Hematopoietic multipotent progenitor cell treated with erythropoietin and hydrocortisone succinate and interleukin-3 and kit ligand, for 17 days (in vitro differentiated cells): ENCODE measurements around the gene NOSIP.
A peak's percentile ranks its signal among the peaks of the same experiment; 100 is the strongest.
"Not testable (repeated sequence)": the region's sequence is repeated elsewhere in the genome, so short reads cannot be mapped to it uniquely, and the experiment has no call there.

Experiments
- DNase-seq: peaks from one replicate; pipeline ENCODE4 v3.0.0-alpha.2; 2015; ENCODE audit warnings: low spot score

The NOSIP gene, protein sequence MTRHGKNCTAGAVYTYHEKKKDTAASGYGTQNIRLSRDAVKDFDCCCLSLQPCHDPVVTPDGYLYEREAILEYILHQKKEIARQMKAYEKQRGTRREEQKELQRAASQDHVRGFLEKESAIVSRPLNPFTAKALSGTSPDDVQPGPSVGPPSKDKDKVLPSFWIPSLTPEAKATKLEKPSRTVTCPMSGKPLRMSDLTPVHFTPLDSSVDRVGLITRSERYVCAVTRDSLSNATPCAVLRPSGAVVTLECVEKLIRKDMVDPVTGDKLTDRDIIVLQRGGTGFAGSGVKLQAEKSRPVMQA

DNA sequence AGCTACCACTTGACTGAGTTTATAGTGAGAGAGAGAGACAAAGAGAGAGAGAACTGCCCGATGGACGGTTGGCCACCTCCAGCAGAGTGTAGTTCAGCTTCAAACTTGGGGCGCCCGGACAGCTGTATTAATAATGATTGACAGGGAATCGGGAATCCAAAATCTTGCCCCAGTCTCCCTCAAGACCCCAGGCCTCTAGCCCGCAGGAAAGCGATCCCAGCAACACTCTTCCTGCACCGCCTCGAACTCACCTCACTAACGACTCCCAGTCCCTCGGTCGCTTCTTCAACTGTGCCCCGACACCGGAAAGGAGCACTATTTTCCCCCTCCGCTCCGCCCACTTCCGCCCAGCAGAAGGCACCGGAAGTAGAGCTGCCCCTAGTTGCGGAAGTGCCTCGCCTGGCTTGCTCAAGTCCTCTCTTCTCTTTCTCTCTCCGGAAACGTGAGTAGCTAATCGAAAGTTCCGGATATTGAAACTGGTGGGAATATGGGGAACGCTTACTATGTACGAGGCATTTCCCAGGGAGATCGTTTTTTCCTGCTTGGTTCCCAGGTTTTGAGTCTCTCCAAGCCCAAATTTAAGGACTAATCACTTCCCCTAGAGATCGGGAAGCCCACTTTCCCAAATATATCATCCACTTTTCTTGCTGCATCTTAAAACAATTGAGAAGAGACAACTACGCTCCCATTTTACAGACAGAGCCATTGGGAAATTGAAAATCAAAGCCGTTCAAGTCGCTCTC, at the start of gene NOSIP:
Gene NOSIP (minus strand): TSS at position 293 of the 743 bp plus-strand sequence. CDS start 19,865 bp downstream, outside the sequence.
- peak; percentile 99 for DNase-seq

GRCh38 chr19:49629659-49630058, 49.3 kb upstream of the NOSIP start:
- DNase-seq: no peak

DNA sequence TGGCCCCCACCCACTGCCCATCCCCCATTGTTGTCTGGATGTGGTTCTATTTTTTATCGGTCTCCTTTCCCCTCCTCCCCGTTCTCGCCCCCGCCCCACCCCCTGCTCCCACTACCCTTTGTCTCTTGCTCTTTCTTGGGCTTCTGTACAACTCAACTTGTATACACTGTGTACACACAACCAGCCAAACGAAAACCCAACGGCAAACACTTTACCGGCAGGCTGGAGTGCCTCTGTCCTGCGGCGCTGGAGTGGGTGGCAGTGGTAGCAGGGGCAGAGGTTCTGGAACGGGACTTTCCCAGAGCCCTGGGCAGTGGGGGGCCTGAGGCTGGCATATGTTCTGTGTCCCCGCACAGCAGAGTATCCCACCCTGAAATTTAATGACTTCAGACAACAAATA, 45.9 kb upstream of the NOSIP start:
- DNase-seq: no peak

DNA sequence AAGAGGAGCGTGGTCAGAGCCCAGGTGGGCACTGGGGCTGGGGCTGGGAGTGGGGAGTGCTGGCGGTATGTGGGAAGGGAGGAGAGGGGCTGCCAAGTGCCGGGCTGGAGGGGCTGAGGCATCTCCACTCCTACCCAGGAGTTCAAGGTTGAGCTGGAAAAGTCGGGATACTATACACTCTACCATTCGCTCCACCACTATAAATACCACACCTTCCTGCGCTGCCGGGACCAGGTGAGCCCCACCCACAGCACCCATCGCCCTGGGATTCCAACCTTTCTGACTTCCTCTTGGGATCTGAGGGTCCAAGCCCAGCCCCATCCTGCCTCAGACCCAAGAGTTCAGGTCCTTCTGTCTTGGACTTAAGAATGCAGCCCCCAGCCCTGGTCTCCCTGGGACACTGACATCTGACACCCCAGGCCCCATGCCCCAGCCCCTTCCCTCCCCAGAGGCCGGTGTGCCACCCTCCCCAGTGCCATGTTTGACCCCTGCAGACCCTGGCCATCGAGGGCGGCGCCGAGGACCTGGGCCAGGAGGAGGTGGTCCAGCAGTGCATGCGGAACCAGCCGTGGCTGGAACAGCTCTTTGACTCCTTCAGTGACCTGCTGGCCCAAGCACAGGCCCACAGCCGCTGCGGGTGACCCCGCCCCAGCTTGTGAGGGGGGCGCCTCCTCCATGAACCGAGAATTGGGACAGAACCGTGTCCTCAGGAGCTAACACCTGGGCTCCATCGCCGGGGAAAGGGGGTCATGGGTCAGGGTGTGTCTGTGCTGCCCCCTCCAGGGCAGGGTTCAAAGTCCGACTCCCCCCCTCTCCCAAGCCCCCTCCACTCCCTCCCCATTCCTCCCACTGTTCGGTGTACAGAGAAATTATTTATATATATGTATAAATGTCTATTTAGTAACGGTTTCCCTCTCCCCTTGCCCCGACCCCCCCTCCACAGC, 44.9 kb upstream of the NOSIP start:
- no peak for DNase-seq

- DNase-seq: not testable (repeated sequence)
Observed at GRCh38 chr19:49617860-49618259, 37.5 kb upstream of the NOSIP start.

DNA sequence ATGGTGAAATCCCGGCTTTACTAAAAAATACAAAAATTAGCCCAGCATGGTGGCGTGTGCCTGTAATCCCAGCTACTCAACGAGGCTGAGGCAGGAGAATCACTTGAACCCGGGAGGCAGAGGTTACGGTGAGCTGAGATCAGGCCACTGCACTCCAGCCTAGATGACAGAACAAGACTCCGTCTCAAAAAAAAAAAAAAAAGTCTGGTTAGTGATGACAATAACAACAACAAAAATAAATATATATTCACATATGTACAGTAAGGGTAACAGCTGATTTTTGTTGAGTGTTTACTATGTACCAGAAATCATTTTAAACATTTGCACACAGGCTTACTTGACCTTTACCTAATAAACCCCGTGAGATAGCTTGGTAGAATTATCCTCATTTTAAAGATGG, 36.6 kb upstream of the NOSIP start:
- DNase-seq: no peak

- no peak for DNase-seq
Observed at GRCh38 chr19:49616532-49616931, 36.2 kb upstream of the NOSIP start.

- DNase-seq: no peak
Observed at GRCh38 chr19:49615861-49616260, 35.5 kb upstream of the NOSIP start.

DNA sequence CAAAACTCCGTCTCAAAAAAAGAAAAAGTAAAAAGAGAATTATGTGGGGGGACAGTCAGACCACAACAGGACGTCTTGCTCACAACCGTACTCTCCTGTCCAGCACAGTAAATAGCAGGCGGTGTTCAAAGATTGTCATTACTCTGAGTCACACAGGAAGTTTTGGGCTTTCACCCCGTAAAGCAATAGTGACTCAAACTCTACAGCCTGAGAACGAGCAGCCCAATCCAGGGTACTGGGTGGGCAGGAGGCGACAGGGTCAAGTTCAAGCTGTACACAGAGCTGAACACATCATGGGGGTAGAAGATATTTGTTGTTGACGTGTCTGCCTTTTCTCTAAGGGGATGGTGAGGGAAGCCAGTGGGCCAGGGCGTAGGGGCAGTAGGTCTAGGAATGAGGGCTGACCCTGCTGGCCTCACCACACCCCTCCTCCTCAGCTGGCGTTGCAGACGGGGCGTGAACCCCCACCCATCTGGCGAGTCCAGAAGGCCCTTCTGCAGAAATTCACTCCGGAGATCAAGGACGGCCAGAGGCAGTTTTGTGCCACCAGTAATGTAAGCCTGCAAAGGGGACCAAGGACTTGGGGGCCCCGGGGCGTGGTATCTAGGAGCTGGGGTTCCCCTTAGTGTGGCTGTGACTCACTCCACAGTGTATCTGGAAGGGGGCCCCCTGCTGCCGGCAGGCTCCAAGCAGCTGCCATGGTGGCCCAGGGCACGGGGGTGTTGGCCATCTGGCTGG, 33.9 kb upstream of the NOSIP start:
- no peak for DNase-seq

DNA sequence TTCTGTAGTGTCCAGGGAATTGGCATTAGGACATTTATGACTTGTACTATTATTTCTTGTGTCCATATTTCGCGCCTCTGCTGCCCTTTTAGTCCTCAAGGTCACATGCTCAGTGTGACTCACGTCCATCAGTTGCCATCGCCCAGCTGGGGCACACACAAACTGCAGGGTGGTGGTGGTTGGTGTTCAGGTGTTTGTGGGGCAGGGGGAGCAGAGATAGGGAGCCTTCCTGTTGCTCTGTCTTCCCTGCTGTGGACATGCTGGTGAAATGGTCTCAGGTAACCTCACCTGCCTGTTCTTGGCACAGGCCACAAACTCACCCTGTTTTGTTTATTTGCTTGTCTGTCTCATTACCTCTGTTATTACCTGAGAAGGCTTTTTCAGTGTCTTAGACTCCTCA, 33.0 kb upstream of the NOSIP start:
- no peak for DNase-seq

- no peak for DNase-seq
Observed at GRCh38 chr19:49609499-49610092, 29.2 kb upstream of the NOSIP start.

- no peak for DNase-seq
Observed at GRCh38 chr19:49605605-49606004, 25.2 kb upstream of the NOSIP start.

DNA sequence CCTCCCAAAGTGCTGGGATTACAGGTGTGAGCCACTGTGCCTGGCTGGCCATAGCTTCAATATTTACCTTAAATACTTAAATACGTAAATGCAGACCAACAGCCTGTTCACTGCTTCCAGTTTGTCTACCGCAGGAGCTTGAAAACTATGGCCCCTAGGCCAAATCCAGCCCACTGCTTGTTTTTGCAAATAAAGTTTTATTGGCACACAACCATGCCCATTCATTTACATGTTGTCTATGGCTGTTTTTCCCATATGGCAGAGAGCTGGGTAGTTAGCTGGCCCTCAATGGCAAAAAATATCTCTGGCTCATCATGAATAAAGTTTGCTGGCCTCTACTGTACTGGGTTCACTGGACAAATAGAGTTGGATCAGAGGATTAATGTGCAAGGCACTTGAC, 22.4 kb upstream of the NOSIP start:
- DNase-seq: no peak

GRCh38 chr19:49601482-49602038, 21.2 kb upstream of the NOSIP start:
- no peak for DNase-seq

GRCh38 chr19:49599378-49600295, 19.3 kb upstream of the NOSIP start:
- DNase-seq: no peak

GRCh38 chr19:49597703-49597974, 17.3 kb upstream of the NOSIP start:
- no peak for DNase-seq

DNA sequence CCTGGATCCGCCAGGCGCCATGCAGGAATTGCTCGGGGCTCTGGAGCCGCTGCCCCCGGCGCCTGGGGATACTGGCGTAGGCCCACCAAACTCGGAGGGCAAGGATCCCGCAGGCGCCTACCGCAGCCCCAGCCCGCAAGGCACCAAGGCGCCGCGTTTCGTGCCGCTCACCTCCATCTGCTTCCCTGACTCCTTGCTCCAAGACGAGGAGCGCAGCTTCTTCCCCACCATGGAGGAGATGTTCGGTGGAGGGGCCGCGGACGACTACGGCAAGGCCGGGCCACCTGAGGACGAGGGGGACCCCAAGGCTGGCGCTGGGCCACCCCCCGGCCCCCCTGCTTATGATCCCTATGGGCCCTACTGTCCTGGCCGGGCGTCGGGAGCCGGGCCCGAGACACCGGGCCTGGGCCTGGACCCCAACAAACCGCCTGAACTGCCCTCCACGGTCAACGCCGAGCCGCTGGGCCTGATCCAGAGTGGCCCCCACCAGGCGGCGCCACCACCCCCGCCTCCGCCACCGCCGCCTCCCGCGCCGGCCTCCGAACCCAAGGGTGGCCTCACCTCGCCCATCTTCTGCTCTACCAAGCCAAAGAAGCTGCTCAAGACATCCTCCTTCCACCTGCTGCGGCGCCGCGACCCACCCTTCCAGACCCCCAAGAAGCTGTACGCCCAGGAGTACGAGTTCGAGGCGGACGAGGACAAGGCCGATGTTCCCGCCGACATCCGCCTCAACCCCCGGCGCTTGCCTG, 16.8 kb upstream of the NOSIP start:
- DNase-seq: no peak

DNA sequence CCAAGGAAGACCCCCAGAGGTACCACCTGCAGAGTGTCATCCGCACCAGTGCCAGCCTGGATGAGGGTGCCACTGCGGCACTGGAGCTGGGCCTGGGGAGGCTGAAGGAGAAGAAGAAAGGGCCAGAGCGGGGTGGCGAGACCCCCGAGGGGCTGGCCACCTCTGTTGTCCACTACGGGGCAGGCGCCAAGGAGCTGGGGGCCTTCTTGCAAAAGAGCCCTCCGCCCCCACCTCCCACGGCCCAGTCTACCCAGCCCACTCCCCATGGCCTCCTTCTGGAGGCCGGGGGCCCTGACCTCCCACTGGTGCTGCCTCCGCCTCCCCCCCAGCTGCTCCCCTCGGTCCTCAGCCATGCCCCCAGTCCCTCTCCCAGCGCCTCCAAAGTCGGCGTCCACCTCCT, 16.1 kb upstream of the NOSIP start:
- no peak for DNase-seq

DNA sequence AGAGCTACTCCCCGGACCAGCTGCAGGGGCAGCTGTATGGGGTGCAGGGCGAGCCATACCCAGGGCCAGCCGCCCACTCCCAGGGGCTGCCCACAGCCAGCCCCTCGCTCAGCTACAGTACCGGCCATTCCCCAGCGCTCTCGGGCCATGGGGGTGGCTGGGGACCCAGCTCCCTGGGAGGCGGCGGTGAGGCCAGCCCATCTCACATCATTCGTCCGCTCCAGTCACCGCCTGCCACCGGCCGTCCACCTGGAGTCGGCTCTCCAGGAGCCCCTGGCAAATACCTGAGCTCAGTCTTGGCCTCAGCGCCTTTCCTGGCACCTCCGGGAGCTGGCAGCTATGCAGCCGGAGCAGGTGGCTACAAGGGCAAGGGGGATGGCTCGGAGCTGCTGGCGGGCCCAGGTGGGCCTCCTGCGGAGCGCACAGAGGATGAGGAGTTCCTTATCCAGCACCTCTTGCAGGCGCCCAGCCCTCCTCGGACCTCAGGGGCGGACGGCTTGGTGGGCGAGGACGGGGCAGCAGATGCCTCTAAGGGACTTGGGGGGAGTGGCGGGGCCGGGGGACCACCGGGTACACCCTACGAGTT, 15.6 kb upstream of the NOSIP start:
- DNase-seq: no peak
